Measurements from ENCODE around the gene DENND2A. TPM values are rescaled to one million over a fixed set of nuclear protein-coding genes. Genes with fewer than 3 reads are reported as not detected.
A peak's percentile ranks its signal among the peaks of the same experiment; 100 is the strongest.

Gene DENND2A
- total and polyA plus RNA-seq, 8 donors: 9.3 to 47.2 (median 37.6) TPM

- DNase-seq: no peak
- intact Hi-C loops (cut with DNase I): no loop called here
- H3K9me3 ChIP-seq: no peaks in the 10 kb centered on the region
- ATAC-seq: no peak
- H3K27me3 ChIP-seq: no peaks in the 10 kb centered on the region
- TF ChIP-seq CTCF (IDR thresholded peaks at IDR 0.05): no peak
- H3K4me1 ChIP-seq: no peaks in the 10 kb centered on the region
- no peak overlapping the region for H3K27ac ChIP-seq
- no peaks in the 10 kb centered on the region for H3K36me3 ChIP-seq
- H3K4me3 ChIP-seq: no peak overlapping the region
Measured at GRCh38 chr7:140601566-140602174, 38.9 kb downstream of the DENND2A start.

GRCh38 chr7:140600341-140600740, 40.3 kb downstream of the DENND2A start:
- TF ChIP-seq CTCF (IDR thresholded peaks at IDR 0.05): no peak
- DNase-seq: no peak

GRCh38 chr7:140597428-140597949, 43.1 kb downstream of the DENND2A start:
- Histone ChIP-seq H3K4me1 (no peaks in the 10 kb centered on the region), H3K27me3 (no peaks in the 10 kb centered on the region), H3K36me3 (no peaks in the 10 kb centered on the region), H3K4me3 (no peak overlapping the region), H3K27ac (no peak overlapping the region), H3K9me3 (no peaks in the 10 kb centered on the region)
- DNase-seq (no peak), ATAC-seq (no peak)
- TF ChIP-seq CTCF (IDR thresholded peaks at IDR 0.05): no peak
- intact Hi-C loops (cut with DNase I): no loop called here

More at GRCh38 chr7:140600341-140600740, 40.3 kb downstream of the DENND2A start:
- Histone ChIP-seq H3K4me3 (no peak overlapping the region), H3K9me3 (no peaks in the 10 kb centered on the region), H3K27me3 (no peaks in the 10 kb centered on the region), H3K36me3 (no peaks in the 10 kb centered on the region), H3K4me1 (no peaks in the 10 kb centered on the region), H3K27ac (no peak overlapping the region)
- ATAC-seq: no peak
- intact Hi-C loops (cut with DNase I): no loop called here

- no peak overlapping the region for H3K4me3 ChIP-seq
- intact Hi-C loops (cut with DNase I): no loop called here
- H3K36me3 ChIP-seq: no peaks in the 10 kb centered on the region
- H3K4me1 ChIP-seq: no peaks in the 10 kb centered on the region
- DNase-seq (peak in 1 of 4 donors; percentile 40), ATAC-seq (no peak)
- H3K9me3 ChIP-seq: no peaks in the 10 kb centered on the region
- no peak for TF ChIP-seq CTCF (IDR thresholded peaks at IDR 0.05)
- no peaks in the 10 kb centered on the region for H3K27me3 ChIP-seq
- peak overlapping the region; percentile 24 to 33 for H3K27ac ChIP-seq
Measured at GRCh38 chr7:140596519-140597427, 43.8 kb downstream of the DENND2A start.

- intact Hi-C loops (cut with DNase I): no loop called here
- DNase-seq: no peak
- Histone ChIP-seq H3K36me3 (no peaks in the 10 kb centered on the region), H3K4me1 (no peaks in the 10 kb centered on the region), H3K27ac (peak overlapping the region; percentile 18 to 24), H3K4me3 (no peak overlapping the region), H3K27me3 (no peaks in the 10 kb centered on the region), H3K9me3 (no peaks in the 10 kb centered on the region)
- no peak for ATAC-seq
- no peak for TF ChIP-seq CTCF (IDR thresholded peaks at IDR 0.05)
Measured at GRCh38 chr7:140595468-140596092, 45.0 kb downstream of the DENND2A start.
